ACHN (cell line): ENCODE results near the gene MARCOL.
"Not testable (repeated sequence)": the region's sequence is repeated elsewhere in the genome, so short reads cannot be mapped to it uniquely, and the experiment has no call there.

Experiments
- DNase-seq: peaks from one replicate; pipeline ENCODE4 v3.0.0-alpha.2; 2015
- in situ Hi-C: cut with HindIII; loops from 2 replicates; pipeline ENCODE4 v1.10.0; 2017; ENCODE audit warnings: low sequenced_read_pairs, low pct_ligation_motif_present, low pct_unique_long_range_greater_than_20kb

MARCOL gene

GRCh38 chr5:148255456-148255855, 17.1 kb downstream of the MARCOL start:
- in situ Hi-C loops, result no loop called here
- no peak for DNase-seq

DNA sequence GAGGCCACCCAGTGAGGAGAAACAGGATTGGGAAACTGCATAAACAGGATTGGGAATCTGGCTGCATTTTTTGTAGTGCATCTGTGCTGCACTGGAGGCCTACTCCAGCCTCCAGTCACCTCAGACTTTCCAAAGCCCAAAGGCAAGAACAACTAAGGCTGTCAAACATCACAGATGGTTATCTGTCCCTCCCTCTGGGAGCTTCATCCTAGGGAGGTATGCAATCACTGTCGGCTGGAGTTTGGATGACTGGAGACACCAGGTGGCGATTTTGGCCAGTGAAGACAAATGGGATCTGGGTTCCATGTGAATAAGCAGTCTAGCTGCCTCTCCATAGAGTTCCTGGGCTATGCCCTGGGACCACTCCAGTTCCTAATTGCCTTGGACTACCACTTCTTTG, 21.0 kb downstream of the MARCOL start:
- no peak for DNase-seq
- in situ Hi-C loops, result no loop called here

- in situ Hi-C loops, result no loop called here
Observed at GRCh38 chr5:148261221-148261620, 22.9 kb downstream of the MARCOL start.

DNA sequence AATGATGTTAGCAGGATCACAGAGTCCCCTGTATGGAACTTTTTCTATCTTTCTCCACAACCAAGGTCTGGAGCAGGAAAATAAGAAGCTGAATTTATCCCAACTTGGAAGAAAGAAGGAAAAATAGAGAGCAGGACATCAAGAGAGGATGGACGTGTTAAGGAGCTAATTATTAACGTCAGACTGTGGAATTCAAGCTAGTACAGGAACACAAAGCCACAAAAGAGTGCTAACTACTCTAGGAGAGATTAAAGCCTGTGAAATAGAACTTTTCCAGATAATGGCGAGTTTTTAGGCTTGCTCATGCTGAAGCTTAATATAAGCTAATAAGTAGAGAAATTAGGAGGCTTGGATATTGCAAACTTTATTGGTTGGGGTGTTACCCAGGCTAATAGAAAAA, 29.6 kb downstream of the MARCOL start:
- in situ Hi-C loops, result no loop called here

More at GRCh38 chr5:148261221-148261620, 22.9 kb downstream of the MARCOL start:
- DNase-seq, result no peak

GRCh38 chr5:148268566-148268965, 30.2 kb downstream of the MARCOL start, which contains the start of gene SPINK13:
Gene SPINK13, plus strand, starts transcription at chr5:148268794. Its CDS starts 1,279 bp downstream, at chr5:148270073.
- peak; percentile 84 for DNase-seq
- in situ Hi-C loops, result no loop called here

More for the DNA sequence above, 29.6 kb downstream of the MARCOL start:
- DNase-seq, result peak; percentile 60

GRCh38 chr5:148275129-148275528, 36.8 kb downstream of the MARCOL start:
- DNase-seq, in situ Hi-C loops: not testable (repeated sequence)

DNA sequence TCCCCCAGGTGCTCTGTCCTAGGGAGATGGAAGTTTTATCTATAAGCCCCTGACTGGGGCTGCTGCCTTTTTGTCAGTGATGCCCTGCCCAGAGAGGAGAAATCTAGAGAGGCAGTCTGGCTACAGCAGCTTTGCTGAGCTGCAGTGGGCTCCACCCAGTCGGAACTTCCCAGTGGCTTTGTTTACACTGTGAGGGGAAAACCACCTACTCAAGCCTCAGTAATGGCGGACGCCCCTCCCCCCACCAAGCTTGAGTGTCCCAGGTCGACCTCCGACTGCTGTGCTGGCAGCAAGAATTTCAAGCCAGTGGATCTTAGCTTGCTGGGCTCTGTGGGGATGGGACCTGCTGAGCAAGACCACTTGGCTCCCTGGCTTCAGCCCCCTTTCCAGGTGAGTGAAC, 42.6 kb downstream of the MARCOL start:
- DNase-seq, in situ Hi-C loops: not testable (repeated sequence)

DNA sequence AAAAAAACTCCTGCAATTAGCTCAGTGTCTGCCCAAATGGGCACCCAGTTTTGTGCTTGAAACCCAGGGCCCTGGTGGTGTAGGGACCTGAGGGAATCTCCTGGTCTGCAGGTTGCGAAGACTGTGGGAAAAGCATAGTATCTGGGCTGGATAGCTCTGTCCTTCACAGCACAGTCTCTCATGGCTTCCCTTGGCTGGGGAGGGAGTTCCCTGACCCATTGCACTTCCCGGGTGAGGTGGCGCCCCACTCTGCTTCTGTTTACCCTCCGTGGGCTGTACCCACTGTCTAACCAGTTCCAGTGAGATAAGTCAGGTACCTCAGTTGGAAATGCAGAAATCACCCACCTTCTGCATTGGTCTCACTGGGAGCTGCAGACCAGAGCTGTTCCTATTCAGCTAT, 43.0 kb downstream of the MARCOL start:
- in situ Hi-C loops, DNase-seq: not testable (repeated sequence)

DNA sequence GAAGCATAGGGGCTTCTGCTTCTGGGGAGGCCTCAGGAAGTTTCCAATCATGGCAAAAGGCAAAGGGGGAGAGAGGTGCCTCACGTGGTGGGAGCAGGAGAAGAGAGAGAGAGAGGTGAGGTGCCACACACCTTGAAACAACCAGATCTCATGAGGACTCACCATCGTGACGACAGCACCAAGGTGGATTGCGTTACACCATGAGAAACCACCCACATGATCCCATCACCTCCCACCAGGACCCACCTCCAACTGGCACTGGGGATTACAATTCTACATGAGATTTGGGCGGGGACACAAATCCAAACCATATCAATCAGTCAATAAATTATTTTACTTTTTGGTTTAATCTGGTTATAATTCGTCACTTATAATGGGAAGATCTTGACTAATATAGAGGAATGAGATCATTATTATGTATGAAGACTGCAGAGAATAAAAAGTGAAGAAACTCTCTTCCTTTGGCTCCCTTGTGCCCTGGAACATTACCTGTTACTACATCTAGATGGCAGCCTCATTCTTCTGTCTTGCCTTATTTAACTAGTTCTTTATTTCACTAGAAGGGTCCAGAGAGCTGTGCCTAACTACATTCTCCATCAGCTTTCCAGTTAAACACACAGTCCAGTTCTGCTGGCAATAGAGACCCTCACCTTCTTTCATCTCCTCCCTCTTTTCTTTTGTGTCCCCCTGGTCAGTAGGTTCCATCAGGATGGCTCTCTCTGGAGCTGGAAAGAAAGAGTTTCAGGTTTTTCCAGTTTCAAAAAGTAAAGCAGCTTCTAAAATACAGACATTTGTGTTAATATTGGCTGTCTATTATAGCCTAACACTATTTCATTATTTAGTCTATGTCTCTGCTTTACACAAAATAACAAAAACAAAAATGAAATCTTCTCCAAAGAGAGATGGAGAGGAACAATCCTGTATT, 52.2 kb downstream of the MARCOL start:
- in situ Hi-C loops, result no loop called here
- DNase-seq, result peak; percentile 20
